CD4-positive, alpha-beta T cell treated with Interleukin-17A for 4 hours (primary cell): ENCODE measurements around the gene CKS1B.

ENCODE experiments used
- DNase-seq: peaks from one replicate; pipeline ENCODE4 v3.0.0-alpha.2; 2020; ENCODE audit warnings: mixed read lengths

Gene CKS1B

DNA sequence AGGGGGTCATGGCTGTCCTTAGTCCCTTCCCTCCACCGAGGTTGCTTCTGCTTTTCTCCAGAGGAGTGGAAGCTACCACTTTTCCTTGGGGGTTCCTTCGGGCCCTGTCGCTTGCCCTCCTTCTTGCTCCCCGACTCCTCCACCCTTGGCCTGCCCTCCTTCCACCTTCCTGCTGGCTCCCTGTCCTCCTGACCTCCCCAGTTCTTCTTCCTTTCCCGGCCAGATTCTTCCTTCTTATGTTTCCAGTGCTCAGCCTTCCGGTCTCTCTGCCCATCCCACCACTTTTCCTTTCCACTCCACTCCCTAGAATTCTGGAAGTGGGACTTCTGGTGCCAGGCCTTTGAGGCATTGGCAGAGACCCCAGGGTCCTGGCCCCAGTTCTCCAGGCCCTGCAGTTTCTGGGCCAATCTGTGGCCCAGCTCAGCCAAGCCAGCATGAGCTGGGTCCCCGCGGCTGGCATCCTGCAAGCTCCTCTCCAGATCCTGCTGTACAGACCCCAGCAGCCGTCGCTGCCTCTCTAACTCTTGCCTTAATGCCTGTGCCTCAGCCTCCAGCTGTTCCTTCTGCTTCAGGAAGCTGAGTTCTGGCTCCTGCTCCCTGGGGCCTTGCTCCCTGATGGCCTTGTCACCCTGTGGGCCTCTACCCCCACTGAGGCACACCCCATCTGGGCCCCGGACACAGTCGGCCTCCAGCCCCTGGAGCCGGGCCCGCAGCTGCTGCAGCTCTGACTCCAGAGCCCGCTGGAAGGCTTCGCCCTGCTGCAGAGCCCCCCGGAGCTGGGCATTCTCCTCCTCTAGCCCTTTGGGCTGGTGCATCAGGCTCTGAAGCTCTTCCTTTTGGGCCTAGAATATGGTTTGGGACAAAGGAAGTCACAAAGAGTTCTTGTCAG is 28.3 kb upstream of the CKS1B start:
- DNase-seq, result no peak

DNA sequence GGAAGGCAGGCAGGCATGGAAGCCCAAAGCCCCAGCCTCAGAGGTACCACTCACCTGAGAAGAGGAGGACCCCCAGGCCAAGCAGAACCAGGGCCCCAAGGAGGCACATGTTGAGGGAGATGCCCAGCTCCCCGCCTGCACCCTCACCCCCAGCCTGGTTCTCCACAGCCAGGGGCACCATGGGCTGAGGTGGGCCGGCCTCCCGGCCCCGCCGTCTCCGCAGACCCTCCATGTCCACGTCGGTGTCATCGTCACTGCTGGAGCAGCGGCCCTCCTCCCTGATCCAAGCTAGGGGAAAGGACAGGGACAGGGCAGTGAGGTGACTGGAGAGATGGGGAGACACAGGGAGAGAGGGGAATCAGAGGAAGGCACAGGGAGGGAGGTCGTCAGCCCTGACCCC is 26.4 kb upstream of the CKS1B start:
- DNase-seq, result no peak

DNA sequence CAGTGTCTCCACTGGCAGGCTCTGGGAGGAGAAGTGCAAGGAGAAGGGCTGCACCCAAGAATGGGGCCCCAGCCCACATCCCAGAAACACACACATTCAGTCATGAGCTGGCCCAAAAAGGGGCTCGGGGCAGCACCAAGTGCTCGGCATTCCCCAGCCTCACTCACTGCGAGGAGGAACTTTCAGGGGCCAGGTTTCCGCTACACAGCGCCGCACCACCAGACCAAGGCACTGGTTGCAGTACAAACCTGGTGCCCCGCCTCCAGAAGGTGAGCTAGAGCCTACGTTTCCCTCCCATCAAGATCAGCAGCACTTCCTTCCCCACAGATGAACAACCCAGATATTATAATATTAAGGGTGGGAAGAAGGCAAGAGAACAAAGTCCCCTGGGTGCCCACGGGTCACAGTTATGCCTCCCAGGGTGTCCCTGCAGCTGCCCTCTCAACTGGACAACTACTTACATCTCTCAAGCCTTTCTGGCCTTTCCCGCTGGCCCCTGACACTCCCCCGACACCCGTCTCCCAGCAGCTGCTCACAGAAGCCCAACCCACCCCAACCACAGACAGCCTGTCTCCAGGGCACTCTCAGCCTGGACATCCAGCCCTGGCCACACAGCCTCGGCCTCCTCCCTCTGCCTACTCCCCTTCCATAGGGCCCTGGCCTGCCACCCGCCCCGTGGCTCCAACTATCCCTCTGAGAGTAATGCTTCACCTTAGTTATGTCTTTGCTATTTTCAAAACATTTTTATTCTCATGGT is 22.4 kb upstream of the CKS1B start:
- peak; percentile 83 for DNase-seq

DNA sequence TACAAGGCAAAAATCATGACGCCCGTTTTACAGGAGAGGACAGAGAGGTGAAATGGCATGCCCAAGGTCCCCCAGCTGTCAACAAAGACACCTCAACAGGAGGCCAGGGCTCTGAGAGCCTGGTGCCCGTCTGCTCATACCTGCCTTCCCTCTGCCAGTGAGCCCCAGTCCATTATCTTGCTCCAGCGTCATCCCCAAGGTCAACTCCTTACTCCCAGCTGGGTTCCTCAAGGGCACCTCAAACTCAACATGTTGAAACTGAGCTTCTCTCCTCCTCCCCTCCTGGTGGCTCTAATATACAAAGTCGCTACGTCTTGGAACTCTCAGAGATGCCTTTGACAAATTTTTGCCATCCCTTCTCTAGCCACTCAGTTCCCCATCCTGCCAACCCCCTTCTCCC is 21.8 kb upstream of the CKS1B start:
- DNase-seq, result no peak

DNA sequence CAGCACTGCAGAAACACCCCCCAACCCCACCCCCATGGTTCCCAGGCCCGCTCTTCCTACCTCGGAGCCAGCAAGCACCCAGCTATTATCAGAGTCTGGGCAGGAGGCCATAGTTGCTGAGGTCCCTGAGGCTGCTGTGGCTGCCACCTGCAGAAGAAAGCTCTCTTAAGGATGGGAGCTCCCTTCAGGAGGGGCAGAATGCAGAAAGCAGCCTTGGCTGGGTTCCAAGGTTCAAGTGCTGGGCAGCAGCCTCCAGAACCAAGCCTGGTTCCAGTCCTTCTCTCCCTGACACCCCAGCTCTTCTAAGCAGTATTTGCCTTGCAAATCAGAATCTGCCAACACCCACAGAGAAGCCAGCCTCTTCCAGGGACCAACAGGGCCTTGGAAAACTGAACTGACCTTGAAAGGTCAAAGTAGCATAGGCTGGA is 20.9 kb upstream of the CKS1B start:
- no peak for DNase-seq

DNA sequence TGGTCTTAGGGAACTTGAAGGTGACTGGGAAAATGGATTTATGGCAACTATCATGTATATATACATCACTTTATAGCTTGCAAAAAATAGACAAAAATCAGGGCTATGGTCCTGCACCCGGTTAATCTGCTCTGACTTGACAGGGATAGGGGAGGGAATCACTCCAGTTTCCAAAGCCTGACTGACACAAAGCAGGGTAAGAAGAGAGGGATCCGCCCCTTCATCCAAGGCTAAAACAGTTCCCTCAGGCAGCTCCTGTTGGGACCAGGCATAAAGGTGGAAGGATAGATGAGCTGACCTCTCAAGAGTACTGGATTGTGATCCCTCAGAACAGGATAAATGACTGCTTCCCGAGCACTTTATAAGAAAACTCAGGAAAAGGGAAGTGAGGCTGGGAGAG is 19.9 kb upstream of the CKS1B start:
- no peak for DNase-seq

DNA sequence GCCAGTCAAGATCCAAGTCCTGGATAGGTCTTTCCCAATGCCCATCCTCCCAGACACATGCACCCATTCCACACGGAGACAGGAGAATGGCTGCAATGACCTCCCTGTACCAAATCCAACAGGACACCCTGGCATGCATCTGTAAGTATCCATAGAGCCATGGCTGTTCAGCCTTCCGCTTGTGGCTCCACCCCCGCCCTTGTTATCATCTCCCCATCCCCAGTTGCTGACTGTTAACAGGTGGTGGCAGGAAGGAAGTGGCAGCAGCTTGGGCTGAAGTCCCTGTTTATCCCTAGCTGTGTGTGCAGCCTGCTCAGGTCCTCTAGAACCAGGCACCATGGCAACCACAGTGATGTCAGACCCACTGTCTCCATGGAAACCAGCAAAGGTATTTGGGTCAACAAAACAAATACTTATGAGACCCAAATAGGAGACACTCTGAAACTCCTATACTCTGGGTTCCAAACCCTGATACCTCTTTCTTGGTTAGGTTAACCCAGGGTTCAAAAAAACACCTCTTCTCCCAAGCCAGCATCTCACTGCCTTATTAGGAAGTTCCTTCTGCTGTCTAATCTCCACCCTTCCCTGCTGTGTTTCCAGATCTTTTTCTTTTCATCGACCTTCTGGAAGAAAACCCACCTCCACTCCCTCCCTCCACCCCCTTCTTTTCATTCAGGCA is 19.3 kb upstream of the CKS1B start:
- peak; percentile 92 for DNase-seq

DNA sequence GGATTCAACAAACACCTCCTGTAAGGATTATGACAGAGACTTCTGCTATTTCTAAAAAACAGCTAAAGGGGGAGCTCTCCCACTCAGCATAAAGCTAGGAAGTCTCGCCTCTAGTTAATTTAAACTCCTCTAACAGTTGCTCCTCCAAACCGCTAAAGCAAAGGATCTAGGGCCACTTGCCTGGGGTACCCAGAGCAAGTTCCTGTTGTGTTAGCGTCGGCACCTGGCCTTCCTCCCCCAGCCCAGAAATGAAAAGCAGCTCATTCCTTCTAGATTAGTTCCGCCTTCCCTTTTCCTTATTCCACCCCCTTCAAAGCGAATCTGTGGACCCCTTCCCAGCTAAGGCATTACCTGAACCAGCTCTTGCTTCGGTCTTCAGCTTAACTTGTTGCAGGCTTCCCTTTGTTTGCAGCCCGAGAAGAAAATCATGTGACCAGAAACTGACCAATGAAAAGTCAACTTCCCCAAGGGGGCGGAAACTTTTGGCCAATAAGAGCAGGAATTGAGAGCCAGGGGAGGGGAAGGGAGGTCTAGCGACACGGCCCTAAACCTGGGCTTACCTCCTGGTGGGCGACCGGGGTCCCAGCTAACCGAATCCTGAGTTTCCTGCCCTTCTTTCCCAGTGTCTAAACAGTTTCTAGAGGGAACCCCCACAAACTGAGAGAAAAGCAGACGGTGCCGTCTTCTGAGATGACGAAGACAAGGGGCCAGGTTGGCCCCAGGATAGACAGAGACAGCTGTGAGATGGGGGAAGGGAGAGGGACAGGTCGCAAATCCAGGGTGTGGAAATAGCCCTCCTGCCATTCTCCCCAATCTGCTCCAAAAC is 18.6 kb upstream of the CKS1B start, which contains the start of gene PBXIP1:
PBXIP1 (minus strand) TSS at position 382 of the 826 bp plus-strand sequence. CDS start 2,378 bp downstream, outside the sequence.
- DNase-seq, result peak; percentile 84

DNA sequence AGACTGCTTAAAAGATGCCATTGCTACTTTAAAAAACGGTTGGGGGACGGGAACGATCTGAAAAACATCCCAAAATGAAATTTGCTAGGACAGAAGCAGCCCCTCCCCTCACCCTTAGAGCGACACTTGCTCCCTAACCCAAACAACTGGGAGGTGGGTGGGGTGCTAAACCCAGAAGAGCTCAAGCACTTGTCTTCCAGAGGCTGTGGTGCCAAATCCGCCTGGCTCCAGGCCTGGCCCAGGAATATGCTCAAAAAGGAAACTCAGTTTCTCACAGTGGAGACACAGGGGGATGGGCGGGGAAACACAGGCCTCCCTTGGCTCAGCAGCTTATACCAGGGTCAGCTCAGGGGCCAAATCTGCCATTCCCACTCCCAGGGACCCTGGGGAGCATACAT is 17.9 kb upstream of the CKS1B start:
- no peak for DNase-seq

DNA sequence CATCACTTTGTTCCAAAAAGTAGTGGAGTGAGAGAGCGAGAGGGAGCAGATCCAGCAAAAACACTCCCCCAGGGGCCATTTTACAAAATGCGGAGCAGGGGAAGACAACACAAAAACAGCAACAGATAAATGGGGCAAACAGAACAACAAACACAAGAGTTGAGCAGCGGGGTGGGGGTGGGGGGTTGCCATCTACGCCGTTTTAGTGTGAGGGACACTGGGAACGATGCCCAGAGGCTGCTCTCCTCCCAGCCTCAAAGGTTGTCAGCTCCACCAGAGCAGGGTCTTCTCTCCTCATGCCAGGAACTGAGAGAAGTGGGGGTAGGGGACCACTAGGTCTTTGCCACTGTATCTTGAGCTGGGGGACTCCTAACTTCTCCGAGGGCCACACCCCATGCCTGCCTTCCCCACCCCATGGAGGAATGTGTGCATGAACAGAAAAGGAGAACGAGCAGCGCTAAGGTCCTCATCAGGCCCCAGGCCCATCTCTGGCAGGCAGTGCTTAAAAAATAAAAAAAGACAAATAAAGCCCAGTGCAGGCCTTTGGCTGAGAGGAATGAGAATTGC is 17.3 kb upstream of the CKS1B start:
- no peak for DNase-seq

DNA sequence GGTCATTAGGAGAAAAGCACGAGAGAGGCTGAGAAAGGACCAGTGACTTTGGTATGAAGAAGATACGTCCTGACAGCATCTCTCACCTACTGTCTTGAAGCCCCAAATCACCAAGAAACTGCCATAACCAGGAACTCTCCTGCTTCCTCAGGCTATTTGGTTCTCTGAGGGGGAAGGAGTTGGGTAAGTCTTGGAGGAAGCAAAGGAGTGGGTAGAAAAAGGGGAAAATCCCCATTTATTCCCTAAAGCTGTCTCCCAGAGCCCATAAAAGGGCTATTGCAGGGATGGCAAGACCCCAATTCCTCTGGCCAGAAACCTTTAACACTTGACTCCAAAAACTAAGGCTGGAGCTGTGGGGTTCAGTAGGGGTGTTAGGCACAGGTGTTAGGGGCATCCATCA is 16.4 kb upstream of the CKS1B start:
- DNase-seq, result no peak

DNA sequence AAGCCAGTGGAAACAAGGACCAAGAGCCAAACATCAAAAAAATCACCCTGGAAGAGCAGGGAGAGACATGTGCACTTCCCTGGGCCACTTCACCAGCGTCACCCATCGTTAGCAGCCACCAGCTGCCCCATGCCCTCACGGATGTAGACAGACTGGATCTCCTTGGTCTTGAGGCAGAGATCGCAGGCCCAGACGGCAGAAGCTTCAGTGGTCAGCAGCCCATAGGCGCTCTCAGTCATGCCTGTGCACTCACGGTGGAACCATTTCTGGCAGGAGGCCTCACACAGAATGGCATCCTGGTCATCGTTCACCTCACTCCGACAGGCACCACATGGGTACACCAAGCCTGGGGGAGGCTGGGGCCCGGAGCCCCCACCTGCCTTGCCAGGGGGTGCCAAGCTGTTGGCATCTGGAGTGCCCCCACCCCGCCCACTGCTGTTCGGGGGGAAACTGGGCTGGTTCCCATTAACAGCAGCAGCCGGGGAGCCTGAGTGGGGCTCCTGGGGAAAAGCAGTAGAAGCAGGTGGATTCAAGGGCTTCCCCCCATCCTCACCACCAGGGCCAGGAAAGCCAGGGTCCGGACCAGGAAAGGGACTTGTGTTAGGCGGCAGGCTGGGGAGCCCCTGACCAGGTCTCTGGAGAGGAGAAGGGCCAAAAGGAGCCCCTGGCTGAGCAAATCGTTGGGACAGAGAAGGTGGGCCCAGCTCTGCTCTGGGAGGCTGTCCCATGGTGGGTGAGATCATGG is 15.6 kb upstream of the CKS1B start:
- no peak for DNase-seq

DNA sequence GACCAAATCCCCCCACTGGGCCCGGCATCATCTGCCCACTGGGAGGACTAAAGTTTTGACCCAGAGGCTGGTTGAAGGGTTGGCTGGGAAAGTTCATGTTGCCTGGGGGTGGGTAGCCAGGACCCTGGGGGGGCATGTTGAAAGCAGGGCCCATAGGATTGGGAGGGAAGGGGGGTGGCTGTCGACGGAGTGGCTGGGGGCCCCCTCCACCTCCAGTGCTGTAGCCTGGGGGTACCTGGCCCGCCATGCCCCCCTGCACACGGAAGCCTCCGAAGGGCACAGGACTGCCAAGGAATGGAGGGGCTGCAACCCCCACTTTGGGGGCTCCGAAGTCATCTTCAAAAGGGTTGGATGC is 15.1 kb upstream of the CKS1B start:
- no peak for DNase-seq

DNA sequence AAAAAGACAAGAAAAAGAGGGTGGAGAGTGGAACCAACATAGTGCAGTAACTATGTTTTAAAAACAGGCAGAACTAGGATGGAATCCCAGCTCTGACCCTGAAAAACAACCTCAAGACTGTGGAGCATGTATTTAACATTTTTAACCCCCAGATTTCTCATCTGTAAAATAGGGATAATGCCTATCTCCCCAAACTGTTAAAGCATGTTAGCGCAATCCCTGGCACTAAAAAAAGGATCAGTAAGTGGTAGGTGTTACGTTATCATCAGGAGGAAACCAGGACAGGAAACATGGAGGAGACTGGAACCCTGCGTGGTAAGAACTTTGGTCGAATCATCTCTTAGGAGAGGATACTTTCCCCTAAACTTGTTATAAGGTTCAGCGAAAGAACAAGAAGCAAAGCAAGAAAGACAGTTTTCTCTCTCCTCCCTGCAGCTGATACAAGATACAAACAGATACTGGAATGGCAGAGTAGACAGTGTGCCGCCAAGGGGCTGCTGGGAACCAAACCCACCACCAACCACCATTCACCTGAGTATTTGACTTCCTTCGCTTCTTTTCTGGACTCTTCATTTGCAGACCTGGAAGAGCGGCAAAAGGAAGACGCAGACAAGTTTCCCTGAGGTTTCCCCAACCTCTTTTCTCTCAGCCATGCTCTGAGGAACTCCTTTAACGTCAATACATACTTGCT is 13.9 kb upstream of the CKS1B start:
- DNase-seq, result no peak

DNA sequence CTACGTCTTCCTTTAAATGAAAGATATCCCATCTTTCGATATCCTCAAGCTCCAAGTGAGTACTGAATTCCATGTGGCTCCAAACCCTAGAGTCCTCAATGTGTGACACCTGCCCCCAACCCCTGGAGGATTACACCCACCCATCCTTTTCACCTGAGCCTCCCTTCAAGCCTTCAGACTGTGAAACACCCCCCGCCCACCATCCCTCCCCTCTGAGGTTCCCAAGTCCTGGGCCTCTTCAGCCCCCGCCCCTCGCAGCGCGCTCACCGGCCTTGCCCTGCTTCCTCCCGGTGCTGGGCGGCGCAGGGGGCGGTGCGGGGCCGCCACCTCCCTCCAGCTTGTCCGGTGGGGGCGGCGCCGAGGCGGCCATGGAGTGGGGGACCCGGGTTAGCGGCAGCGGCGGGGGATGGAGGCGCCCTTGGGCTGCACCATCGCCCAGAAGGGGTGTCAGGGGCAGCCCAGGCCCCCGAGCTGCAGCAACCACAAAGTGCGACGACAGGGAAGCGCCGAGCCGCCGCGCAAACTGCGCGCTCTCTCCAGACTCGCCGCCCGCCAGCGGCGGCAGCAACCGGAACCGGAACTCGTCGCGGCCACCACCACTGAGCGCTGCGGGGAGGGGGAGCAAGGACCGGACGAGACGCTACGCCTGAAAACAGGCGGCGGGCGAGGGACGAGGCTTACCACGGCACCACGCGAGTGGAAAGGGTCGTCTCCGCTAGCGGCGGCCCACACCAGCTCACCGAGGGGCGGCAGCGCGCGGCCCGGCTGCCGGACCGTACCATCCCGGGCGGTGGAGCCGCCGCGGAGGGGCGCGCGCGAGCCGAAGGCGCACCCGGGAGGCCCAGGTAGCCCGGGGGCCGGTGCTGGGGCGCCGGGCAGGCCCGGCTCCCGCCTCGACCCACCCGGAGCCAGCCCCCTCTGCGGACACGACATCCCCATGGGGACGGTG is 13.0 kb upstream of the CKS1B start, which contains the start of gene PYGO2:
PYGO2 (minus strand) TSS at position 576 of the 949 bp plus-strand sequence; CDS start at position 370, 206 bp downstream.
- peak; percentile 85 for DNase-seq

DNA sequence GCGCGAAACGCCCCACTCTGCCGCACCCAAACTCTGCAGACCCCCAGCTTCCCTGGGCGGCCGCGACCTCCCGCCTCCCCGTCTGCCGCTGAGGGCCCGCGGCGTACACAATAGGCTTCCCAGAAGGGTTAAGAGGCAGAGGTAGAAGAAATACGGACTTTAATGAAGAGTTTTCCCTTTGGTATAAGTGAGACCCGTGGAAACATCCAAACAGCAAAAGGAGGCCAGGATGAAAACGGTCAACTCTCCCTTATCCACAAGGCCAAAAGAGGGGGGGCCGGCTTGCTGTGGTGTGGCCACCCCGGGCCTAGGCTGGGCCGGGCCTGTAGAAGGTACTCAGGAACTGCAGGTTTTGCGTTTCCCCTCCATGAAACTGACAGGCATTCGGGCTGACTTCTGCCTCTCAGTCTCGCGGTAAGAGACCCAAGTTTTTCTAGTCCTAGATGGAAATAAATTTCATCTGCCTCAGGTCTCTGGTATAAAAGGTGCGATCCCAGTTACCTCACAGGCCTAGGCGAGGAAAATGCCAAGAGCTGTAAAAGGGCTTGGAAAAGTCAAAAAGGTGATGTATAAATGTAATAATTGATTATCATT is 12.2 kb upstream of the CKS1B start:
- peak; percentile 40 for DNase-seq

DNA sequence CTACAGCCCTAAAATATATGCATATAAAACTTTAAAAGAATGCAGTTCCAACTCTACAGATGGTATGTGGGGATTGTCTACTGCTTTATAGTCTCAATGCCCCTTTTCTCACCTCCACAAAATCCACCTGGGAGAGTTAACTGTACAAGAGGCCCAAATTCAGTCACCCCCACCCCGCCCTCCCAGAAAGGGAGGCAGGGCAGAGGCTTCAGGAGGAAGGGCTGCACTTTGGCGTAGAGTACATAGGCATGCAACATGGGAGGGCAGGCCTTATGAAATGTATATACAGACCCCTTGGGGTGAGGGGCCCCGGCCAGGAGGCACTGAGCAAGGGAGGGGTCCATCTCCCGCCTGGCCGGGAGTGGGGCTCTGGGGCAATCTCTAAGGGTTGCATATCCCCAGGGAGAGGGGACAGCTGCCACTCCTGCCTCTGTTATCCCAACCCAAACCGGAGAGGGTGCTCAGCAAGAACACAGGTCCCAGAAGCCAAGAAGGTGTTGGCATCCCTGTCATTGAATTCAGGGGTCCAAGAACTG is 11.6 kb upstream of the CKS1B start:
- no peak for DNase-seq

DNA sequence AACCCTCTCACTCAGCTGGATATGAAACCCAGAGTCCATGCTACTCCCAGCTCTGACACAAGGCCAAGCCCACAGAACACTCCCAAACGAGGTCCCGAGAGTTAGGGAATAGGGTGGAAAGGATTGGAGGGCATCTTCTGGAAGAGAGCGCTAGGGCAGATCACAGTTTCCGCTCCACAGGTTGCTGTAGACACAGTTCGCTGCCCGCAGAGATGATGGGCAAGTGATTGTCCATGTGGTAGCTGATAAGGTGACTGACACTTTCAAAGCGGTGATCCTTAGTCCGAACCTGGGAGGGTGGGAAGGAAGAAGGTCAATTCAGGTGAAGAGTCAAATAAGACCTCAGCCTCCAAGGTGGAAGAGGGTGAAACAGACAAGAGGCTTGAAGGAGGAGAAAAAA is 10.8 kb upstream of the CKS1B start:
- no peak for DNase-seq

DNA sequence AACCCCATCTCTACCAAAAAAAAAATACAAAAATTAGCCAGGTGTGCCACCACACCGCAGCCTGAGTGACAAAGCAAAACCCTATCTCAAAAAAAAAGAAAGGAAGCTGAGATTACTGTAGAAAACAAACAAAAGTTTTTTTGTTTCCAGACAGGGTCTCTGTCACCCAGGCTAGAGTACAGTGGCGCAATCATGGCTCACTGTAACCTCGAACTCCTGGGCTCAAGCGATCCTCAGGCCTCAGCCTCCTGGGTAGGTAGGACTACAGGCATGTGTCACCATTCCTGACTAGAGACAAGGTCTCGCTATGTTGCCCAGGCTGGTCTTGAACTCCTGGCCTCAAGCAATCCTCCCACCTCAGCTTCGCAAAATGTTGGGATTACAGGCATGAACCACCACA is 10.1 kb upstream of the CKS1B start:
- no peak for DNase-seq
